Upper lobe of left lung (tissue), 6 donors: ENCODE data around the gene KRT3. TPM values are rescaled to one million over a fixed set of nuclear protein-coding genes. Genes with fewer than 3 reads are reported as not detected.

Experiments used
- ATAC-seq, 2 donors: fragments of 200-7000 bp; cut with Tn5 transposase; one replicate each; pipeline ENCODE4 v1.9.1; 2022; ENCODE audit warnings: mild to moderate bottlenecking in 2 of 2, moderate library complexity in 2 of 2; ENCODE audit not compliant: low FRiP score in 2 of 2
- DNase-seq, 2 donors: peaks; one replicate each; pipeline ENCODE4 v3.0.0-alpha.2; 2019 to 2020
- H3K27ac ChIP-seq, 4 donors: fragments of 200-600 bp; sonication (generic); one replicate each; pipeline ENCODE4 v1.5.1; 2016 to 2019
- H3K27me3 ChIP-seq, 4 donors: fragments of 200-600 bp; sonication (generic); one replicate each; pipeline ENCODE4 v1.5.1; 2017 to 2019
- H3K36me3 ChIP-seq, 4 donors: fragments of 200-600 bp; sonication (generic); one replicate each; pipeline ENCODE4 v1.5.1; 2016 to 2019
- H3K4me1 ChIP-seq, 4 donors: fragments of 200-600 bp; sonication (generic); one replicate each; pipeline ENCODE4 v1.5.1; 2018 to 2019
- H3K4me3 ChIP-seq, 4 donors: fragments of 200-600 bp; sonication (generic); one replicate each; pipeline ENCODE4 v1.5.1; 2017 to 2019; ENCODE audit warnings: mild to moderate bottlenecking in 2 of 4, moderate library complexity in 1 of 4
- H3K9me3 ChIP-seq, 4 donors: fragments of 200-600 bp; sonication (generic); one replicate each; pipeline ENCODE4 v1.5.1; 2018 to 2019
- EP300 ChIP-seq, 4 donors: sonication (generic); formaldehyde crosslinking; IDR thresholded peaks; one replicate each; pipeline ENCODE4 v1.5.1; 2017; ENCODE audit warnings: antibody characterized with exemption in 4 of 4, control low read depth in 2 of 4
- POLR2A ChIP-seq, 4 donors: fragments of 450-650 bp; IDR thresholded peaks; one replicate each; pipeline ENCODE4 v1.5.1; 2016 to 2017; ENCODE audit warnings: antibody characterized with exemption in 4 of 4, mild to moderate bottlenecking in 2 of 4
- POLR2AphosphoS5 ChIP-seq, 2 donors: sonication (generic); formaldehyde crosslinking; IDR thresholded peaks; one replicate each; pipeline ENCODE4 v1.5.1; 2017; ENCODE audit warnings: antibody characterized with exemption in 2 of 2
- WGBS, 2 donors: methylation state at CpG; one replicate each; pipeline ENCODE4 v1.1.5; 2017 to 2018; 5-methylcytosine and 5-hydroxymethylcytosine counted together
- total RNA-seq, 6 donors: library from RNA; depleted of rRNA in 4 of 6; stranded (reverse); fragments of >200 nt in 4 of 6; gene quantifications; one replicate each; pipeline versions ENCODE4 v1.1.0 to v1.2.1, GENCODE V29; 2016 to 2021
- TF ChIP-seq, protein P1 (sequence below), 6 experiments: fragments of 450-650 bp in 4 of 6; fragments of 200-600 bp in 2 of 6; sonication (generic) in 2 of 6; IDR thresholded peaks; one replicate each; pipeline ENCODE4 v1.5.1; 2016 to 2019; ENCODE audit warnings: antibody characterized with exemption in 6 of 6
- donor health status: DM: no; HTN: no; CAD: no; lungs with moderate emphysema.
- donor health status: DM: no; HTN: yes; CAD: no; lungs with severe emphysema.

Gene KRT3
- total RNA-seq, 6 donors from 2014 or later, result not detected

DNA sequence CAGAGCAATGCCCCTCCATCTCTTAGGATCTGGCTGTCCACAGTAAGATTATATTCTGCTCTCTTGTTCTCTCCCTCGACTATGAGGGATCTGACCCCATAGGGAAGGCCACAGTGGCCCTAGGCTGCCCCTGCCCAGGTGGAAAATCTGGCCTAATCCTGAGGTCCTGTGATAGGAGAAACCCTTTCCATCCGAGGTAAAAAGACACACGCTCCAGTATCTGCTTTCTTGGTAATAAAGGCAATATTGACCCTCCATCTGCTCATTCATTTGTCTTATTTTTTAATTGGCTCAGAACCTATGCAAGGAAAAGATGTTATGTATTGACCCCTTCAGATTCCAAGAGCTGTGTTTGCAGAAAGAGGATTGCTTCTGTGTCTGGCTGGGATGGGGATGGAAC is 28.5 kb downstream of the KRT3 start:
- Histone ChIP-seq H3K4me1 (no peaks in the 10 kb centered on the region), H3K9me3 (no peaks in the 10 kb centered on the region), H3K4me3 (no peak overlapping the region), H3K27ac (no peak overlapping the region), H3K36me3 (no peaks in the 10 kb centered on the region), H3K27me3 (no peaks in the 10 kb centered on the region)
- DNase-seq, result no peak
- no peak for ATAC-seq
- 38 to 44% methylated on average over 3 of the region's 3 CpGs for WGBS, 2 donors
- TF ChIP-seq POLR2AphosphoS5 (IDR thresholded peaks at IDR 0.05) (no peak), POLR2A (IDR thresholded peaks at IDR 0.05) (no peak), EP300 (IDR thresholded peaks at IDR 0.05) (no peak)
- TF ChIP-seq, protein P1, sequence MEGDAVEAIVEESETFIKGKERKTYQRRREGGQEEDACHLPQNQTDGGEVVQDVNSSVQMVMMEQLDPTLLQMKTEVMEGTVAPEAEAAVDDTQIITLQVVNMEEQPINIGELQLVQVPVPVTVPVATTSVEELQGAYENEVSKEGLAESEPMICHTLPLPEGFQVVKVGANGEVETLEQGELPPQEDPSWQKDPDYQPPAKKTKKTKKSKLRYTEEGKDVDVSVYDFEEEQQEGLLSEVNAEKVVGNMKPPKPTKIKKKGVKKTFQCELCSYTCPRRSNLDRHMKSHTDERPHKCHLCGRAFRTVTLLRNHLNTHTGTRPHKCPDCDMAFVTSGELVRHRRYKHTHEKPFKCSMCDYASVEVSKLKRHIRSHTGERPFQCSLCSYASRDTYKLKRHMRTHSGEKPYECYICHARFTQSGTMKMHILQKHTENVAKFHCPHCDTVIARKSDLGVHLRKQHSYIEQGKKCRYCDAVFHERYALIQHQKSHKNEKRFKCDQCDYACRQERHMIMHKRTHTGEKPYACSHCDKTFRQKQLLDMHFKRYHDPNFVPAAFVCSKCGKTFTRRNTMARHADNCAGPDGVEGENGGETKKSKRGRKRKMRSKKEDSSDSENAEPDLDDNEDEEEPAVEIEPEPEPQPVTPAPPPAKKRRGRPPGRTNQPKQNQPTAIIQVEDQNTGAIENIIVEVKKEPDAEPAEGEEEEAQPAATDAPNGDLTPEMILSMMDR (IDR thresholded peaks at IDR 0.05), result no peak

DNA sequence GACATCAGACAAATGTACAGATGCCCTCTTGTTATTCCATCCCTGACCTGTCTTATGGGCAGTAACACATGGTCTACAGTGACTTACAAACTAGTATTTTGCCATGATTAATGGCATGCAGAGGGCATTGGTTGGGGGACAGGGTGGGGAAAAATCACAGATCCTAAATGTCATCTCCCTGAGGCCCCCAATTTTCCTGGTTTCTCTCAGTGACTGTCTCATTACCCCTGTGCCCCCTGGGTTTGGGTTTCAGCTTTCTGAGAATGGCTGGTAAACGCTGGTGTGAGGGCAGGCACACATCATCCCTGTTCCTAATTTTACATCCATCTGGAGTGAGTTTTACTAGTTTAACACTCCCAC is 28.9 kb downstream of the KRT3 start:
- WGBS, 2 donors, result 89 to 92% methylated on average over 1 of the region's 1 CpG

DNA sequence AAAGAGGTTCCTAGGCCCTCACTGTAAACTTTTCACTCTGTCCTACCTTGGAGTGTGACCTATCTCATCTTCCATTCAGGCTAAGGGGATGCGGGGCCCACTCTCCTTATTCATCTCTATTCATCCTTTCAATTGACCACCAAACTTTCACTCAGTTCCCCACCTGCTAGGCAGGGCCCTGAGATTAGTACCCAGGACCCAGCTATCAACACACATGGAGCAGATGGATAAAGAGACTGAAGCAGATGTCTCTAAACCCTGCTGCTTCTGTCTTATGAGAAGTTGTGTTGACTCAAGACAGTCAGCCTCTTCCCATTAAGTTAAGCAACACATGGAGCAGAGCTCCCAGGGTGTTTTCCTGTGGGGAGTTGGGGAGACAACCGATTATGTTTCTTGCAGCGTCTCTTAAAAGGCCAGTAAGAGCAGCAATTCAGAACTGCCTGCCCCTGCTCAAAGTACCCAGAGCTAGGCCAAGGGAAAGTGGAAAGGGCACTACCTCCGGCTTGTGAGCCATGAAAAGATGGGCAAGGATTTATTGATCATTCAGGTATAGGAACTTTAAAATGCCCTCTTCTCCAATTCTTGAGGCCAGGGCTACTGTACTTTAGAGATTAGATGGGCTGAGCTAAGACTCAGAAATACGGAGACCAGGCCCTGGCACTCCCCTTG is 29.4 kb downstream of the KRT3 start:
- Histone ChIP-seq H3K27me3 (no peaks in the 10 kb centered on the region), H3K4me3 (no peak overlapping the region), H3K27ac (no peak overlapping the region), H3K9me3 (peaks cover 0 to 8% (median 4%) of the 10 kb centered on the region in 4 donors), H3K36me3 (no peaks in the 10 kb centered on the region), H3K4me1 (no peaks in the 10 kb centered on the region)
- ATAC-seq, result no peak
- DNase-seq, result no peak
- no peak for TF ChIP-seq POLR2A (IDR thresholded peaks at IDR 0.05)
- no peak for TF ChIP-seq POLR2AphosphoS5 (IDR thresholded peaks at IDR 0.05)
- TF ChIP-seq, protein P1 (IDR thresholded peaks at IDR 0.05), result no peak
- no peak for TF ChIP-seq EP300 (IDR thresholded peaks at IDR 0.05)
- 91 to 94% methylated on average over 5 of the region's 5 CpGs for WGBS, 2 donors

More for the DNA sequence above, 28.9 kb downstream of the KRT3 start:
- DNase-seq (no peak), ATAC-seq (no peak)
- TF ChIP-seq POLR2AphosphoS5 (IDR thresholded peaks at IDR 0.05) (no peak), POLR2A (IDR thresholded peaks at IDR 0.05) (no peak), EP300 (IDR thresholded peaks at IDR 0.05) (no peak)
- TF ChIP-seq, protein P1 (IDR thresholded peaks at IDR 0.05), result no peak
- H3K27ac ChIP-seq, result no peak overlapping the region
- no peaks in the 10 kb centered on the region for H3K4me1 ChIP-seq
- H3K4me3 ChIP-seq, result no peak overlapping the region
- H3K27me3 ChIP-seq, result no peaks in the 10 kb centered on the region
- H3K36me3 ChIP-seq, result no peaks in the 10 kb centered on the region
- peaks cover 0 to 3% (median under 1%) of the 10 kb centered on the region in 4 donors for H3K9me3 ChIP-seq

DNA sequence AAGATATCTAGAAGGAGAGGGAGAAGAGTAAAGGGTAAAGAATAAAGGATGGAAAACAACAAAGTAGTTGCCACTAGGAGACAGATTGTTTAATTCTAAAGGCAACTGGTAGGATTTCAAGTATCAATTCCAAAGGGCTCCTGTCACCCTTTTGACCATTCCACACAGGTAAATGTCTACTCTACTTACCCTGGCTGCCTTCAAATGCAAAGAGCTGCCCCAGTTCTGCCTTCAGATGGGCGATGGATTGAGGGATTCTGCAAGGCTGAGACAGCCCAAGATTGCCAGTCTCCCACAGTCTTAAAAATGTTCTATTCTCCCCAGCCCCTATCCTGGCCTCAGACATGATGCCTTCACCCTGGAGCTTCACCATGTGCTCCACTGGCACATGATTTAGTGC is 30.2 kb downstream of the KRT3 start:
- DNase-seq, result no peak
- Histone ChIP-seq H3K4me3 (no peak overlapping the region), H3K36me3 (no peaks in the 10 kb centered on the region), H3K4me1 (no peaks in the 10 kb centered on the region), H3K9me3 (peaks cover 2 to 16% (median 10%) of the 10 kb centered on the region in 4 donors), H3K27me3 (no peaks in the 10 kb centered on the region), H3K27ac (no peak overlapping the region)
- WGBS, 2 donors, result 57 to 75% methylated on average over 1 of the region's 1 CpG
- TF ChIP-seq EP300 (IDR thresholded peaks at IDR 0.05), result no peak
- no peak for TF ChIP-seq POLR2A (IDR thresholded peaks at IDR 0.05)
- no peak for TF ChIP-seq POLR2AphosphoS5 (IDR thresholded peaks at IDR 0.05)
- TF ChIP-seq, protein P1 (IDR thresholded peaks at IDR 0.05), result no peak
- ATAC-seq, result no peak

DNA sequence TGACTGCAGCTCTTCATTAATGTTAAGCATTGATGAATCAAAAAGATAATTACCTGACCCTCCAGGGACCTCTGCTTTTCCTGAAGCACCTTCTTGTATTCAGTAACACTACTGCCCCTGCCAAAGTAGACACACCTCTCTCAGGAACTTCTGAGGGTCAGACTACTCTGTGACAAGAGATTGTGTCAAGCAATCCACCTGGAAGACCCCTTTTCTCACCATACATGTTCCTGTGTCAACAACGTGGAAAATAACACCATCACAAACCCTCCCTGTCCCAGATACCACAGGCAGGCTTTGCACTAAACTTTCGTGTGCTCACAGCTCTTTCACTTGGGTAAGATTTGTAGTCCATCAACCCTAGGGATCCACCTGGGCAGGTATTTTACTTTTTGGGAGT is 31.9 kb downstream of the KRT3 start:
- H3K9me3 ChIP-seq, result peaks cover 8 to 26% (median 20%) of the 10 kb centered on the region in 4 donors
- ATAC-seq, result no peak
- no peak for DNase-seq
- no peaks in the 10 kb centered on the region for H3K27me3 ChIP-seq
- H3K27ac ChIP-seq, result no peak overlapping the region
- no peak overlapping the region for H3K4me3 ChIP-seq
- no peaks in the 10 kb centered on the region for H3K4me1 ChIP-seq
- WGBS, 2 donors, result 65 to 74% methylated on average over 2 of the region's 2 CpGs
- no peaks in the 10 kb centered on the region for H3K36me3 ChIP-seq
- TF ChIP-seq, protein P1 (IDR thresholded peaks at IDR 0.05), result no peak
- no peak for TF ChIP-seq POLR2AphosphoS5 (IDR thresholded peaks at IDR 0.05)
- TF ChIP-seq EP300 (IDR thresholded peaks at IDR 0.05), result no peak
- no peak for TF ChIP-seq POLR2A (IDR thresholded peaks at IDR 0.05)
